Natural killer cell treated with Interleukin-12 subunit alpha and Interleukin-12 subunit beta and Interleukin-15 and Interleukin-18, amount 100 ng/mL, for 72 hours (primary cell): Measurements from ENCODE around the gene FURIN. TPM values are rescaled to one million over a fixed set of nuclear protein-coding genes. Genes with fewer than 3 reads are reported as not detected.
"Not testable (repeated sequence)": the region's sequence is repeated elsewhere in the genome, so short reads cannot be mapped to it uniquely, and the experiment has no call there.

Source experiments
- ATAC-seq, 2 donors: fragments of 150-1000 bp; cut with Tn5 transposase in 1 of 2; sonication (Bioruptor Pico), chemical (Tn5 transposase) in 1 of 2; 2 replicates each; pipeline ENCODE4 v1.10.0; 2021
- DNase-seq: peaks from one replicate; pipeline ENCODE4 v3.0.0; 2022; ENCODE audit warnings: low spot score
- H3K27ac Mint-ChIP-seq, 2 donors: 1 replicate in 1 of 2; 2 replicates in 1 of 2; pipeline ENCODE4 v1.8.0; 2022; ENCODE audit warnings: mixed read lengths in 2 of 2, mild to moderate bottlenecking in 1 of 2, moderate library complexity in 1 of 2
- H3K27me3 Mint-ChIP-seq, 2 donors: 1 replicate in 1 of 2; 2 replicates in 1 of 2; pipeline ENCODE4 v1.8.0; 2022; ENCODE audit warnings: mixed read lengths in 2 of 2
- H3K36me3 Mint-ChIP-seq: one replicate; pipeline ENCODE4 v1.8.0; 2022; ENCODE audit warnings: mixed read lengths
- H3K4me1 Mint-ChIP-seq, 2 donors: 1 replicate in 1 of 2; 2 replicates in 1 of 2; pipeline ENCODE4 v1.8.0; 2022; ENCODE audit warnings: low read depth in 2 of 2, mixed read lengths in 2 of 2, mild to moderate bottlenecking in 1 of 2
- H3K4me3 Mint-ChIP-seq: one replicate; pipeline ENCODE4 v1.8.0; 2022; ENCODE audit warnings: mixed read lengths
- H3K9me3 Mint-ChIP-seq: 2 replicates; pipeline ENCODE4 v1.8.0; 2022; ENCODE audit warnings: mixed read lengths
- total RNA-seq, 2 donors: library from RNA; stranded (reverse); gene quantifications; one replicate each; pipeline ENCODE4 v1.2.3, GENCODE V29; 2022

The FURIN gene
- total RNA-seq, 2 donors from 2014 or later: 528 to 679 TPM

- H3K27me3 Mint-ChIP-seq, H3K4me3 Mint-ChIP-seq, DNase-seq, H3K9me3 Mint-ChIP-seq: not testable (repeated sequence)
- peaks cover 4 to 34% of the 10 kb centered on the region in 2 donors for H3K4me1 Mint-ChIP-seq
- peaks cover 19% of the 10 kb centered on the region for H3K36me3 Mint-ChIP-seq
- peak overlapping the region in 1 of 2 donors; percentile 80 for H3K27ac Mint-ChIP-seq
- peak in 1 of 2 donors; percentile 86 for ATAC-seq
These were observed 54.4 kb downstream of the FURIN start for GRCh38 chr15:90922712-90923322.

- DNase-seq (no peak), ATAC-seq (peak; percentile 58 to 86)
- peak overlapping the region; percentile 36 to 80 for H3K27ac Mint-ChIP-seq
- H3K4me1 Mint-ChIP-seq: peaks cover 8 to 40% of the 10 kb centered on the region in 2 donors
- H3K36me3 Mint-ChIP-seq: peaks cover 14% of the 10 kb centered on the region
- no peaks in the 10 kb centered on the region for H3K9me3 Mint-ChIP-seq
- H3K27me3 Mint-ChIP-seq: no peaks in the 10 kb centered on the region
- peak overlapping the region; percentile 54 for H3K4me3 Mint-ChIP-seq
These were observed 56.0 kb downstream of the FURIN start for GRCh38 chr15:90924375-90924774.

GRCh38 chr15:90926766-90927165, 58.4 kb downstream of the FURIN start:
- DNase-seq, ATAC-seq, H3K36me3 Mint-ChIP-seq, H3K4me3 Mint-ChIP-seq, H3K9me3 Mint-ChIP-seq, H3K27ac Mint-ChIP-seq, H3K27me3 Mint-ChIP-seq: not testable (repeated sequence)
- peaks cover 15 to 47% of the 10 kb centered on the region in 2 donors for H3K4me1 Mint-ChIP-seq

- not testable (repeated sequence) for H3K36me3 Mint-ChIP-seq, ATAC-seq, DNase-seq, H3K9me3 Mint-ChIP-seq, H3K27me3 Mint-ChIP-seq
- peak overlapping the region; percentile 90 to 99 for H3K27ac Mint-ChIP-seq
- peaks cover 21 to 50% of the 10 kb centered on the region in 2 donors for H3K4me1 Mint-ChIP-seq
- H3K4me3 Mint-ChIP-seq: peak overlapping the region; percentile 53
These were observed 59.7 kb downstream of the FURIN start for GRCh38 chr15:90928106-90928505.

- ATAC-seq (no peak), DNase-seq (no peak)
- H3K27ac Mint-ChIP-seq: peak overlapping the region; percentile 90 to 99
- H3K4me1 Mint-ChIP-seq: peaks cover 34 to 53% of the 10 kb centered on the region in 2 donors
- no peaks in the 10 kb centered on the region for H3K27me3 Mint-ChIP-seq
- H3K36me3 Mint-ChIP-seq: no peaks in the 10 kb centered on the region
- peak overlapping the region; percentile 96 for H3K4me3 Mint-ChIP-seq
- H3K9me3 Mint-ChIP-seq: no peaks in the 10 kb centered on the region
These were observed 61.0 kb downstream of the FURIN start for GRCh38 chr15:90929246-90930019.

GRCh38 chr15:90930861-90931574, 62.6 kb downstream of the FURIN start:
- DNase-seq: no peak
- peaks cover 37 to 51% of the 10 kb centered on the region in 2 donors for H3K4me1 Mint-ChIP-seq

GRCh38 chr15:90931575-90931827, 63.1 kb downstream of the FURIN start:
- peak overlapping the region; percentile 90 to 99 for H3K27ac Mint-ChIP-seq
- H3K4me3 Mint-ChIP-seq: peak overlapping the region; percentile 96
- DNase-seq: no peak
- ATAC-seq: no peak
- H3K9me3 Mint-ChIP-seq: no peaks in the 10 kb centered on the region
- H3K4me1 Mint-ChIP-seq: peaks cover 41 to 56% of the 10 kb centered on the region in 2 donors
- H3K27me3 Mint-ChIP-seq: no peaks in the 10 kb centered on the region
- H3K36me3 Mint-ChIP-seq: no peaks in the 10 kb centered on the region

More at GRCh38 chr15:90930861-90931574, 62.6 kb downstream of the FURIN start:
- Mint-ChIP-seq H3K27ac (peak overlapping the region; percentile 90 to 99), H3K9me3 (no peaks in the 10 kb centered on the region), H3K36me3 (no peaks in the 10 kb centered on the region), H3K4me3 (peak overlapping the region; percentile 96), H3K27me3 (no peaks in the 10 kb centered on the region)
- ATAC-seq: no peak

GRCh38 chr15:90931828-90932659, 63.7 kb downstream of the FURIN start, which contains the start of gene HDDC3:
HDDC3 (minus strand) TSS chr15:90932549; CDS start chr15:90932540, 9 bp downstream.
- no peaks in the 10 kb centered on the region for H3K27me3 Mint-ChIP-seq
- no peaks in the 10 kb centered on the region for H3K36me3 Mint-ChIP-seq
- peaks cover 46 to 61% of the 10 kb centered on the region in 2 donors for H3K4me1 Mint-ChIP-seq
- peak within 1 kb of the TSS; percentile 96 for H3K4me3 Mint-ChIP-seq
- no peaks in the 10 kb centered on the region for H3K9me3 Mint-ChIP-seq
- DNase-seq (peak; percentile 94), ATAC-seq (peak; percentile 66 to 67)
- H3K27ac Mint-ChIP-seq: peak within 1 kb of the TSS; percentile 90 to 99

- DNase-seq: no peak
- ATAC-seq: no peak
- H3K27ac Mint-ChIP-seq: peak overlapping the region; percentile 90 to 99
- peaks cover 47 to 62% of the 10 kb centered on the region in 2 donors for H3K4me1 Mint-ChIP-seq
- no peaks in the 10 kb centered on the region for H3K36me3 Mint-ChIP-seq
- H3K9me3 Mint-ChIP-seq: no peaks in the 10 kb centered on the region
- no peaks in the 10 kb centered on the region for H3K27me3 Mint-ChIP-seq
- peak overlapping the region; percentile 96 for H3K4me3 Mint-ChIP-seq
These were observed 64.2 kb downstream of the FURIN start for GRCh38 chr15:90932660-90932991.

Other genes starting within 250 kb of the FURIN start
- 10 to 100 TPM; 49.6 to 58.7 TPM for gene BLM, start 151.2 kb upstream of the FURIN start, total RNA-seq
- gene FES, start 15.9 kb downstream of the FURIN start, total RNA-seq: 100 to 1,000 TPM; 139 to 140 TPM
- gene MAN2A2, start 34.7 kb downstream of the FURIN start, total RNA-seq: 100 to 1,000 TPM; 172 to 244 TPM
- 10 to 100 TPM; 23.4 to 30.5 TPM for gene HDDC3, start 64.0 kb downstream of the FURIN start, total RNA-seq
- 10 to 100 TPM; 81.9 to 95.3 TPM for gene UNC45A, start 66.7 kb downstream of the FURIN start, total RNA-seq
- gene RCCD1, start 86.3 kb downstream of the FURIN start, total RNA-seq: 10 to 100 TPM; 10.8 to 29.2 TPM
- 100 to 1,000 TPM in 1 of 2 donors, 10 to 100 TPM in 1; 84.3 to 160 TPM for gene PRC1, start 125.9 kb downstream of the FURIN start, total RNA-seq
- 10 to 100 TPM; 23.6 to 26.5 TPM for gene VPS33B, start 154.0 kb downstream of the FURIN start, total RNA-seq
- not detected for gene SV2B, start 231.7 kb downstream of the FURIN start, total RNA-seq